HG03175 (cell line): Measurements from ENCODE around the gene BSG.
"Not testable (repeated sequence)": the region's sequence is repeated elsewhere in the genome, so short reads cannot be mapped to it uniquely, and the experiment has no call there.

Source experiments
- ATAC-seq: cut with Tn5 transposase; IDR thresholded peaks from one replicate; pipeline ENCODE4 v1.9.1; 2021; ENCODE audit warnings: mild to moderate bottlenecking, moderate library complexity; ENCODE audit not compliant: unreplicated experiment

Gene BSG

GRCh38 chr19:585146-585545 is 12.8 kb downstream of the BSG start:
- not testable (repeated sequence) for ATAC-seq

DNA sequence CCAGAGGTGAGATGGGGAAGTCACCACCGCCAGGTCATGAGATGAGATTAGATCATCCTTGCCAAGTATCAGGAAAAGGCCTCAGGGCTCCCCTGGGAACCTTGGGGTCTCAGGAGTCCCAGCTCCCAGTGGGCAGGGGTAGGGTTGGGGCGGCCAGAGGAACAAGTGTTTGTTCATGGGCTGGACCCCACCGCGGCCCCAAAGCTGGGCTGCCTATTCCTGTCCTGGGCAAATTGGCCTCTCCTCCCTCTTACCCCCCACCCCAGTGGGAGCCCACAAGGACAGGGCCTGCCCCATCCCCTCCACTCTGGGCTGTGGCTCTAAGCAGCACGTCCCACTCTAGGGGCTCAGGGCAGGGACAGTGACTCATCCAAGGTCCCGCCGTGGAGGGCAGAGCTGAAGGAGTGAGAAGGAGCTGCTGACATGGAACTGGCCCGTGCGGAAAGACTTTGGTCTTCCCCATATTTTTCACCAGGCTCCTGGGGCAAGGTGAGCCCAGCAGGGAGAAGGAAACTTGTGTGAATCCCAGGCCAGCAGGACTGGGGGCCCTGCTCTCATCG is 13.2 kb downstream of the BSG start:
- no peak for ATAC-seq

DNA sequence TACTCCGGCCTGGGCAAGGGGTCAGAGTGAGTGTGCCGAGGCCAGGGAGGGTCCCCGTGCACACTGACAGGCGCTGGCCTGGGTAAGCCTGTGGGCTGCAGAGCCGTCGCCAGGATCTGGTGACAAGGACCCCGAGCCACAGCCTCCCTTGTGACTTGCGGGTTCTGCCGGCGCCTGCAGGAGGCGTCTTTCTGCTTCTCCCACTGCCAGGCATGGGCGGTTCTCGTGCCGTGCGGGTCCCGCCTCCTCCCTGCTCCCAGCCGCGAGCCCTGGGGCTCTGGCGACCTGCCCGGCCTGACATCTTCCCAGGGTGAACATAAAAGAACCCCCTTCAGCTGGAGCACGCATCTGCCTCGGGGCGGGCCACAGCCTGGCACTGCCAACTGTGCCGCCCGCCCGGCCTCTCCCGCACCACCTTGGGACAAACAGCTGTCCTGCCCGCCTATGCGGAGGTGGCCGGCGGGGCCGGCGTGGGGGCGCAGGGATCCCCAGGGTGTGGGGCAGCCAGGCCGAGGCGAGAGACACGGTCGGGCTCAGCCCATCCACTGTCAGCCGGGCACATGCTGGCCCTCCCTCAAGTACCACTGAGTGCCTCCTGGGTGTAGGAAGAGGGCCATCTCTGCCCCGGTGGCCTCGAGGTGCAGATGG is 15.8 kb downstream of the BSG start:
- ATAC-seq, result no peak

DNA sequence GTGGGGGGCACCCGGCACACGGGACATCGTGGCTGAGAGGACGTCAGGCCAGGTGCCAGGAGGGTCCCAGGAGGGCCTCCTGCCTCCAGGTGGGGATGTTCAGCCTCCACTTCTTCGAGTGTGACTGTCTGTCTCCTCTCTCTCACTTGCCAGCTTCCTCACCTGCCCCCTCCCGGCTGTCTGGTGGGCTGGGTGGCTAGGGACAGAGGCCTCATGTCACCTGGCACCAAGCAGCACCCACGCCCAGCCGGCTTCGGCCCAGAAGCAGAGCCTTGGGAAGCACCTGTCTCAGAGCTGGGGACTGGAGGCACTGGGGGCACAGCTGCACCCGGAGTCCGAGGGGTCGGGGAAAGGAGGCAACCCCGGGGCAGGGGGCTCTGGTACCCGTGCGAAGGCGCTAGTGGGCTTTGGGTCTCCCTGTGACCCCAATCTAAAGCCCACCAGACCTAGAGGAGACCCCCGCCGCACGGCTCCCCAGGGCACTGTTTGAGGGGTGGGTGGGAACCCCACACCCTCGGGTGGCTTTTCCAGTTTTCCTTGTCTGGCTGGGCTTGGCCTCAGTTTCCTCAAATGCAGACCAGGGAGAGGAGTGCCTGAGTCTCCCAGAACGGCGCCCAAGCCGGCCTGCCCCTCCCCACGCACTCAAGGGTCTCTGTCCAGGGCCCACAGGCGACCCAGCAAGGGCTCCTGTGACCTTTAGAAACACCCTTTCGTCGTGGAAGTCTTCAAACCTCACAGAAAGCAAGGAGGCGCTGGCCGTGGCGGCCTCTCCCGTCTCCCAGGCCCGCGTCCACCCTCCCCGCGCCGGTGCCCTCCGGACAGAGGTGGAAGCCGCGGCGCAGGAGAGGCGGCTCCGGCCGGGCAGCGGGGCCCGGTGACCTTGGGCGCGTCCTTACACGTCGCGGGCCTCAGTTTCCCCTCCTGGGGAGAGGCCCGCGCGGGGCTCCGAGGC is 16.6 kb downstream of the BSG start:
- ATAC-seq, result no peak

GRCh38 chr19:589693-590395 is 17.4 kb downstream of the BSG start, which contains the start of gene HCN2:
Gene HCN2, plus strand, starts transcription at chr19:589881. Its CDS starts 65 bp downstream, at chr19:589946.
- no peak for ATAC-seq

GRCh38 chr19:590396-590745 is 18.0 kb downstream of the BSG start:
- no peak for ATAC-seq

- no peak for ATAC-seq
Observed at GRCh38 chr19:590750-591098, 18.3 kb downstream of the BSG start.

DNA sequence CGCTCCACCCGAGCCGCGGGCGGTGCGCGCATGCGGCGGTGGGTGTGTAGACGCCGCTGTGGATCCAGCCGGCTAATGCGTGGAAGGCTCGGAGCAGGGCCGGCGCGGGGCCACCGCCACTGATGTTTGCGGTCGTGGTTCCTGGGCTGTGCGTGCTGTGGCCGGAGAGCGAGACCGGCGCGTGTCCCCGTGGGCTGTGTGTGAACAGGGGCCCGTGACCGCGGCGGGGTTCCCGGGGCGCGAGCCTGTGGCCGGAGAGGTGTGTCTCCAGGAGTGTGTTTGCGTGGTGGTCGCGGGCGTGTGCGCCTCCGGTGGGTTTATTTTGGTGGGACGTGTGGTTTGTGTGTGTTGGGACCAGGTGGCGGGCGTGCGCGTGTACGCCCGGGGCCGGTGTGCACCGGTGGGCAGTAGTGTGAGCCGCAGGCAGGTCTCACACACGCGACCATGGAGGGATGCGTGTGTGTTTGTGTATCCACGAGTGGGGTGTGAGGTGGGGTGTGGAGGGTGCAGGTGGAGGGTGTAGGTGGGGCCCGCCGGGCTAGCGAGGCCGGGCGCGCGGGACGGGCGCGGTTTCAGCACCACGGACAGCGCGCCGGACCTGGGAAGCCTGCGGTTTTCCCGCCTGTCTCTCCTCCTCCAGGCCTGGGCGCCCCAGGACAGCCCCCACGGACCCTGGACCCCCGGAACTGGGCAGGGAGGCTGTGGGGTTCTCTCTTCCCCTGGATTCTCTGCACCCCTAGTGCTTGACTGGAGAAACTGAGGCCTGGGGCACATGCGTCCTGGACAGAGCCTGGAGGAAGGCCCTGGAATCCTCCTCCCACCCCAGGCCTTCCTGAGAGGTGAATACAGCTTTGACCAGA is 18.9 kb downstream of the BSG start:
- no peak for ATAC-seq

- ATAC-seq, result no peak
Observed at GRCh38 chr19:592101-592500, 19.7 kb downstream of the BSG start.

DNA sequence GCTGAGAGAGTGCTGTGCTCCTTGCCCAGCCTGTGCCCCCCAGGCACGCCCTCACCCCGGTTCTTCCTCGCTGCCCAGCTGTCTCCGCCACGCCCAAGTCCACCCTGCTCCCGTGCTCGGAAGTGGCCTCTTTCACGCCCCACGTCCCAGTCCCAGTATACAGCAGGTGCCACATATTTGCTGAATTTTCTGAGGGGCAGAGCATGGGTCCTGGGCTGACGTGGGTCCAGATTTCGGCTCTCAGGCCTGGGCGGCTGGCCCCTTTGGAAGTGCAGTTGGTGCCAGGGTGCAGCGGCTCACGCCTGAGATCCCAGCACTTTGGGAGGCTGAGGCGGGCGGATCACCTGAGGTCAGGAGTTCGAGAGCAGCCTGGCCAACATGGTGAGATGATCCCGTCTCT is 20.7 kb downstream of the BSG start:
- no peak for ATAC-seq

DNA sequence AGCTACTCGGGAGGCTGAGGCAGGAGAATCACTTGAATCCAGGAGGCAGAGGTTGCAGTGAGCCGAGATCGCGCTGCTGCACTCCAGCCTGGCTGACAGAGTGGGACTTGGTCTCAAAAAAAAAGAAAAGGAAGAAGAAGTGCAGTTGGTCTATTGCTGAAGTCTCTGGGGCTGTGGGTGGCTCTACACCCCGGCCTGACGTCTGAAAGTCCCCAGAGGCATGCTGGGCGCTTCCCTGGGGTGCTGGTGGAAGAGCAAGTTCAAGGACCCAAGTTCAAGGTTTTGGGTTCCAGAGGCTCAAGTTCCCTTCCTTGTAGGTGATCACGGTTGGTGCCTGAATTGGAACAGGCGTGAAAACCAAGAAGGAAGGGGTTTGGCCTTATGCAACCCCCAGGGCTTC is 21.1 kb downstream of the BSG start:
- ATAC-seq, result no peak

- ATAC-seq, result no peak
Observed at GRCh38 chr19:594265-594870, 22.0 kb downstream of the BSG start.

DNA sequence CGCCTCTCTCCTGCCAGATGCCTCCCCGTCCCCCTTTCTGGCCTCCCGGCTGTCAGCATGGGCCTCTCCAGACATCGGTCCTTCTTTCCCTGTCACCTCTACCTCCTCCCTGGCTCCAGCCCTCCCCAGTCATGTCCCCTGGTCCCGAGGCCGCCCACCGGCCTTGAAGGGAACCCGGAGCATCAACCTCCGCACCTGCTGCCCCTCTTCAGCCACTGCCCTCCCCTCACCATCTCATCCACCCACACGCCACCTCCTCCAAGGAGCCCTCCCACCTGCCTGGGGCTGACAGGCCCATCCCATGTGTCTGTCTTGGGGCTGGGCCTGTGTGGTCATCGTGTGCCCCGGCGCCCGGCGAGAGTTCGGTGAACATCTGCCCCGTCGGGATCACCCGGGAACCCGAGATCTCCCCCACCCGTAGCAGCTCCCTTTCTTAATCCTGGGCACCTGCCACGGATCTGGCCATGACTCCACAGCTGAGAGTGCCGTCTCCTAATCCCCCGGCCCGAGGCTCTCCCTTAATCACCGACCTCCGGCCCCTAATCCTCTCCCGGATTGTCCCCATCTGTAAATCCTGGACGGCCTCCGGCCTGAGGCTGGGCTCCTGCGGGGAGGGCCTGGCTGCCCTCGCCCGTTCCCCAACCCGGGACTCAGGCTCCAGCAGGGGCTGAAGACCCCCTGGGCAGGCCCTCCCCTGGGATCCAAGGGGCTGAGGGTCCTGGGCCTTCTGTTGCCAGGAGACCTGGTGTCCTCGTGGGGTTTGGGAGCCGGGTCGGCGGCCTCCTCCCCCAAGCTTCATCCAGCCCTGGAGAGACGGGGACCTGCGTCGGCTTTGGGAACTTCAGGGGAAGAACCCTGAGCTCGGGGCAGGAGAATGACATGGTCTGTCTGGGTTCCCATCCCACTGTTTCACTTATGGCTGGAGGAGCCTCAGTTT is 23.2 kb downstream of the BSG start:
- no peak for ATAC-seq

DNA sequence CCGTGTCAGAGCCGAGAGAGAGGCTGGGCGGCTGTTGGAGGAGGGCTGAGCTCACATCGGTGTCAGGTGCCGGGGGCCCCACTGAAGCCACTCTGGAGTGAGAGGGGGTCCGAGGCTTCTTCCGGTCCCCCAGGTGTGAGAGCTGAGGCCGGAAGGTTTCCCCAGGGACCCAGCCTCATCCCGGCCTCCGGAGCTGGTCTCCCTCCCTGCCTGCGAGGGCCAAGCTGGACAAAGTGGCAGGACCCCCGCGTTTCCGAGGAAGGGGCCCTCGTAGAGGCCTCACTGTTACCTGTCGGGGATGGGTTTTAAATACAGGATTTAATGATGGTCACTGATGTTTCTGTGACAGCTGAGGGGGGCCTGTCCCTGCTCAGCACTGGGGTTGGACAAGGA is 23.9 kb downstream of the BSG start:
- no peak for ATAC-seq

DNA sequence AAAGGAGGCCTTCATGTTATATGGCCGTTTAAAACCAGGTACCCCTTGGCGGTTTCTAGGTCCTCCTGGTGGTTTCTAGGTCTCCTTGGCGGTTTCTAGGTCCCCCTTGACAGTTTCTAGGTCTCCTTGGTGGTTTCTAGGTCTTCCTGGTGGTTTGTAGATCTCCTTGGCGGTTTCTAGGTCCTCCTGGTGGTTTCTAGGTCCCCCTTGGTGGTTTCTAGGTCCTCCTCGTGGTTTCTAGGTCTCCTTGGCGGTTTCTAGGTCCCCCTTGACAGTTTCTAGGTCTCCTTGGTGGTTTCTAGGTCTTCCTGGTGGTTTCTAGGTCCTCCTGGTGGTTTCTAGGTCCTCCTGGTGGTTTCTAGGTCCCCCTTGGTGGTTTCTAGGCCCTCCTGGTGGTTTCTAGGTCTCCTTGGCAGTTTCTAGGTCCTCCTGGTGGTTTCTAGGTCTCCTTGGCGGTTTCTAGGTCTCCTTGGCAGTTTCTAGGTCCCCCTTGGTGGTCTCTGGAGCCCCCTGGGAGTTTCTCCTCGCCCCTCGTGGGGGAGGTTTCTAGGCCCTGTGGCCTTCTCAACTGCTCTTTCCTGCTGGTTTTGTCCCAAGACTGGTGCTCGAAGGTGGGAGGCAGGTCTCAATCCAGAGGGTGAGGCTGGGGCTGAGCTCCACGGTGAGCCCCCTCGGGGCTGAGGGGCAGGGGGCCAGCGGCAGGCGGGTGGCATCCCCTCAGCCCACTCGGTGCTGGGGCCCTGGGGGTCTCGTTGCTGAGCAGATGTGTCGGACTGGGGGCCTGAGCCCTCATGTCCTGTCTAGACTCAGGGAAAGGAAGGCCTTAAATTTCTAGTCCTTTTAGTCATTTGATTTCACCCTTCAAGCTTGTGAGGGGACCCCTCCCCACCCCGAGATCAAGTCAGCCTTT is 25.3 kb downstream of the BSG start:
- ATAC-seq, result no peak

GRCh38 chr19:601310-601709 is 28.9 kb downstream of the BSG start:
- no peak for ATAC-seq

DNA sequence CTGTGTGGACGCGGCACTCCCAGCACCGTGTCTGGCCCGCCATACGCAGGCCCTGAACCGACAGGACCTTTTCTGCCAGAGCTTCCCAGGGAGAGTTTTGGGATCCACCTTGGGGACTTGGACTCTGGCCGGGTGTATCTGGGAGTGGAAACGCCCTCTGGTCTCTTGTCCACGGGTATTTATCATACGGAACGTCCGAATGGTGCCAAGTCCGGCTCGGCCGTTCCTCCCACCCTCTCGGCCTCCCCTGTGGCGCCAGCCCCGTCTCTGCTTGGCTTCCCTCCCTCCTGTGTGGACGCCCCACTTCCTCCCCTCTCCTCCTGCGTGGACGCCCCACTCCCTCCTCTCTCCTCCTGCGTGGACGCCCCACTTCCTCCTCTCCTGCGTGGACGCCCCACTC is 29.4 kb downstream of the BSG start:
- ATAC-seq, result no peak
